Measurements from ENCODE around the gene CLIC1.

Gene CLIC1

GRCh38 chr6:31765910-31766794, 29.8 kb upstream of the CLIC1 start:
- TF ChIP-seq ZFX (IDR thresholded peaks at IDR 0.05; ENCODE audit: borderline replicate concordance) (no peak), CTCF (IDR thresholded peaks at IDR 0.05) (no peak)
- H3K27ac ChIP-seq, result no peak overlapping the region

- TF ChIP-seq ZFX (IDR thresholded peaks at IDR 0.05; ENCODE audit: borderline replicate concordance) (no peak), CTCF (IDR thresholded peaks at IDR 0.05) (no peak)
- no peak overlapping the region for H3K27ac ChIP-seq
These were observed 29.2 kb upstream of the CLIC1 start for GRCh38 chr6:31765559-31765909.

- H3K27ac ChIP-seq, result peak overlapping the region; percentile 23; the same call in 1 of the 2 replicates
- TF ChIP-seq CTCF (IDR thresholded peaks at IDR 0.05) (no peak), ZFX (IDR thresholded peaks at IDR 0.05; ENCODE audit: borderline replicate concordance) (no peak)
These were observed 27.9 kb upstream of the CLIC1 start for GRCh38 chr6:31764198-31764597.

- no peak for TF ChIP-seq ZFX (IDR thresholded peaks at IDR 0.05; ENCODE audit: borderline replicate concordance)
- TF ChIP-seq CTCF (IDR thresholded peaks at IDR 0.05), result no peak
- peak overlapping the region; percentile 23; the same call in 1 of the 2 replicates for H3K27ac ChIP-seq
These were observed 27.2 kb upstream of the CLIC1 start for GRCh38 chr6:31763619-31763940.

- TF ChIP-seq ZFX (IDR thresholded peaks at IDR 0.05; ENCODE audit: borderline replicate concordance), result no peak
- H3K27ac ChIP-seq, result peak overlapping the region; percentile 23; the same call in 1 of the 2 replicates
These were observed 26.7 kb upstream of the CLIC1 start for GRCh38 chr6:31762878-31763618.

GRCh38 chr6:31762356-31762755, 26.0 kb upstream of the CLIC1 start, which contains the start of gene SAPCD1:
Gene SAPCD1, plus strand, starts transcription at chr6:31762656. Its CDS starts 399 bp downstream, at chr6:31763055.
- TF ChIP-seq CTCF (IDR thresholded peaks at IDR 0.05) (no peak), ZFX (IDR thresholded peaks at IDR 0.05; ENCODE audit: borderline replicate concordance) (no peak)
- peak within 1 kb of the TSS; percentile 23; the same call in 1 of the 2 replicates for H3K27ac ChIP-seq

- TF ChIP-seq CTCF (IDR thresholded peaks at IDR 0.05) (no peak), ZFX (IDR thresholded peaks at IDR 0.05; ENCODE audit: borderline replicate concordance) (no peak)
These were observed 25.0 kb upstream of the CLIC1 start for GRCh38 chr6:31761343-31761742.

More at GRCh38 chr6:31761343-31761742, 25.0 kb upstream of the CLIC1 start:
- no peak overlapping the region for H3K27ac ChIP-seq

Data from 22Rv1 (cell line).